ENCODE data around the gene DPF1.

GRCh38 chr19:38195237-38195636 lies 28.8 kb downstream of the DPF1 start:
- TF ChIP-seq CTCF (IDR thresholded peaks at IDR 0.05) (no peak), EZH2 (IDR thresholded peaks at IDR 0.05; ENCODE audit: borderline replicate concordance, insufficient read depth, low read depth, low read length, poor library complexity, severe bottlenecking) (no peak)
